ENCODE measurements around the gene ASAP2. TPM values are rescaled to one million over a fixed set of nuclear protein-coding genes. Genes with fewer than 3 reads are reported as not detected.

Gene ASAP2
- total and polyA plus RNA-seq, 2 donors (not counting 1 experiment from before 2014, with no cell fraction given), result 0.04 TPM; not detected in 1

DNA sequence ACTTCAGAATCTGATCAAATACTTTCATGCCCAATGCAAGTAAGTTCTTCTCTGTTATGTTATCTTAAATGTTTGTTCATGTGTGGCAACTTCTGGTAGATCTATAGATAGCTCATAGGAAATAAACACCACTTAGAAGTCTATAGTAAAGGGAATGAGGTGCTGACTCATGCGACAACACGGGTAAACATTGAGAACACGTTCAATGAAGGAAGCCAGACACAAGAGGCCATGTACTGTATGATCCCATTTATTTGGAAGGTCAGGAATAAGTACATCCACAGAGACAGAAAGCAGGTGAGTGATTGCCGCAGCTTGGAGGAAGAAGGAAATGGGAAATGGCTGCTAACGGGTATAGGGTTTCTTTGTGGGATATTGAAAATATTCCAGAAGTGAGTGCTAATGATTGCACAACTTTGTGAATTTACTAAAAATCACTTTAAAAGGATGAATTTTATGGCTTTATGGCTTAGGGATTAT, 121.3 kb downstream of the ASAP2 start:
- TF ChIP-seq EZH2 (IDR thresholded peaks at IDR 0.05; ENCODE audit: borderline replicate concordance, insufficient read depth, low read depth, low read length, poor library complexity, severe bottlenecking) (no peak), CTCF (IDR thresholded peaks at IDR 0.05) (no peak)
- H2AFZ ChIP-seq (ENCODE audit: insufficient read depth, low read depth, low read length, poor library complexity, severe bottlenecking), result no peak overlapping the region
- no peaks in the 10 kb centered on the region for H3K36me3 ChIP-seq (replicated peaks in 1 of 2; ENCODE audit: control extremely low read depth in 1 of 2, control insufficient read depth in 1 of 2, extremely low read depth in 1 of 2, insufficient read depth in 2 of 2, low read length in 1 of 2)
- CTCF ChIA-PET, result no interaction called here
- peaks cover 14% of the 10 kb centered on the region in 2 donors for H3K4me1 ChIP-seq (ENCODE audit: control insufficient read depth in 2 of 2, insufficient read depth in 2 of 2, low read length in 2 of 2)
- no peak overlapping the region for H3K27ac ChIP-seq (ENCODE audit: low read length in 2 of 2)
- H3K4me3 ChIP-seq (ENCODE audit: control extremely low read depth in 1 of 5, extremely low read depth in 1 of 5, insufficient read depth in 1 of 5, low read depth in 2 of 5, low read length in 4 of 5), result no peak overlapping the region
- no peaks in the 10 kb centered on the region for H3K79me2 ChIP-seq (ENCODE audit: control insufficient read depth, insufficient read depth, low read length)
- ATAC-seq (ENCODE audit: low read depth) (no peak), DNase-seq (no peak)
- WGBS (ENCODE audit: insufficient coverage), result 13% methylated on average over 3 of the region's 5 CpGs
- Mint-ChIP-seq H3K4me1 (peaks cover 10% of the 10 kb centered on the region), H3K4me3 (no peak overlapping the region), H3K9me3 (ENCODE audit: insufficient read depth) (no peaks in the 10 kb centered on the region), H3K27ac (no peak overlapping the region), H3K27me3 (peaks cover 6% of the 10 kb centered on the region)
- no peaks in the 10 kb centered on the region for H3K27me3 ChIP-seq (replicated peaks in 1 of 4; ENCODE audit: control extremely low read depth in 1 of 4, control insufficient read depth in 3 of 4, insufficient read depth in 4 of 4, low read length in 3 of 4)
- H3K4me2 ChIP-seq (replicated peaks; ENCODE audit: low read depth, low read length, poor library complexity, severe bottlenecking), result no peak overlapping the region
- POLR2A ChIA-PET, result no interaction called here
- H3K9ac ChIP-seq (ENCODE audit: low read length), result no peak overlapping the region
- intact Hi-C loops (cut with micrococcal nuclease), result no loop called here
- no peaks in the 10 kb centered on the region for H4K20me1 ChIP-seq (ENCODE audit: control insufficient read depth, insufficient read depth, low read length, poor library complexity, severe bottlenecking)
- no peaks in the 10 kb centered on the region for H3K9me3 ChIP-seq (ENCODE audit: control extremely low read depth in 1 of 3, control insufficient read depth in 2 of 3, insufficient read depth in 1 of 3, low read length in 2 of 3)

- Histone ChIP-seq H3K4me1 (ENCODE audit: control insufficient read depth in 2 of 2, insufficient read depth in 2 of 2, low read length in 2 of 2) (peaks cover 14% of the 10 kb centered on the region in 2 donors), H3K79me2 (ENCODE audit: control insufficient read depth, insufficient read depth, low read length) (no peaks in the 10 kb centered on the region), H3K27ac (ENCODE audit: low read length in 2 of 2) (no peak overlapping the region), H3K9ac (ENCODE audit: low read length) (no peak overlapping the region), H4K20me1 (ENCODE audit: control insufficient read depth, insufficient read depth, low read length, poor library complexity, severe bottlenecking) (no peaks in the 10 kb centered on the region), H3K4me2 (replicated peaks; ENCODE audit: low read depth, low read length, poor library complexity, severe bottlenecking) (no peak overlapping the region), H3K9me3 (ENCODE audit: control extremely low read depth in 1 of 3, control insufficient read depth in 2 of 3, insufficient read depth in 1 of 3, low read length in 2 of 3) (no peaks in the 10 kb centered on the region), H3K36me3 (replicated peaks in 1 of 2; ENCODE audit: control extremely low read depth in 1 of 2, control insufficient read depth in 1 of 2, extremely low read depth in 1 of 2, insufficient read depth in 2 of 2, low read length in 1 of 2) (no peaks in the 10 kb centered on the region), H3K4me3 (ENCODE audit: control extremely low read depth in 1 of 5, extremely low read depth in 1 of 5, insufficient read depth in 1 of 5, low read depth in 2 of 5, low read length in 4 of 5) (no peak overlapping the region), H3K27me3 (replicated peaks in 1 of 4; ENCODE audit: control extremely low read depth in 1 of 4, control insufficient read depth in 3 of 4, insufficient read depth in 4 of 4, low read length in 3 of 4) (no peaks in the 10 kb centered on the region), H2AFZ (ENCODE audit: insufficient read depth, low read depth, low read length, poor library complexity, severe bottlenecking) (no peak overlapping the region)
- TF ChIP-seq CTCF (IDR thresholded peaks at IDR 0.05), result no peak
- TF ChIP-seq EZH2 (IDR thresholded peaks at IDR 0.05; ENCODE audit: borderline replicate concordance, insufficient read depth, low read depth, low read length, poor library complexity, severe bottlenecking), result no peak
- ChIA-PET CTCF (no interaction called here), POLR2A (no interaction called here)
- no peak for ATAC-seq (ENCODE audit: low read depth)
- Mint-ChIP-seq H3K27ac (no peak overlapping the region), H3K27me3 (peaks cover 6% of the 10 kb centered on the region), H3K9me3 (ENCODE audit: insufficient read depth) (no peaks in the 10 kb centered on the region), H3K4me3 (no peak overlapping the region), H3K4me1 (peaks cover 10% of the 10 kb centered on the region)
- 89% methylated on average over 5 of the region's 5 CpGs for WGBS (ENCODE audit: insufficient coverage)
- no peak for DNase-seq
- intact Hi-C loops (cut with micrococcal nuclease), result no loop called here
Observed at GRCh38 chr2:9328931-9329330, 122.3 kb downstream of the ASAP2 start.
